Measurements from ENCODE around the gene EIF4B.
A peak's percentile ranks its signal among the peaks of the same experiment; 100 is the strongest.

Gene EIF4B

GRCh38 chr12:53048033-53048779 is 42.0 kb downstream of the EIF4B start:
- H3K23ac ChIP-seq (ENCODE audit: low read depth, low read length, poor library complexity), result peak overlapping the region; percentile 45
- peak overlapping the region; percentile 71 for H3K27ac ChIP-seq (replicated peaks; ENCODE audit: low read length)
- peak overlapping the region; percentile 92 for H2AFZ ChIP-seq (ENCODE audit: low read length)
- H2BK5ac ChIP-seq (ENCODE audit: low read length), result peak overlapping the region; percentile 2
- H2BK120ac ChIP-seq (ENCODE audit: low read depth, low read length), result no peak overlapping the region
- no CpG with 5 or more reads among the region's 10 CpGs for WGBS, 2 donors (ENCODE audit: extremely low coverage in 2 of 2, insufficient read length in 2 of 2, insufficient replicate concordance in 1 of 2)
- H3K4me3 ChIP-seq (ENCODE audit: low read length in 2 of 2), result peak overlapping the region in 1 of 2 donors; percentile 45
- H2BK15ac ChIP-seq (ENCODE audit: low read length), result peak overlapping the region; percentile 1
- H3K4me2 ChIP-seq (ENCODE audit: insufficient read depth, low read length, poor library complexity, severe bottlenecking), result peak overlapping the region; percentile 72
- H3K14ac ChIP-seq (ENCODE audit: low read length), result no peak overlapping the region
- H3K9me3 ChIP-seq (replicated peaks in 1 of 2; ENCODE audit: control insufficient read depth in 2 of 2, insufficient read depth in 1 of 2, low read depth in 1 of 2, low read length in 2 of 2), result no peaks in the 10 kb centered on the region
- H2BK12ac ChIP-seq (ENCODE audit: low read length), result no peak overlapping the region
- no peaks in the 10 kb centered on the region for H3K79me1 ChIP-seq (ENCODE audit: low read depth, low read length)
- no peak overlapping the region for H4K91ac ChIP-seq (ENCODE audit: low read depth, low read length, poor library complexity)
- DNase-seq (ENCODE audit: low spot score), result no peak
- H3K27me3 ChIP-seq (ENCODE audit: control insufficient read depth in 3 of 3, insufficient read depth in 3 of 3, low read depth in 1 of 3, low read length in 3 of 3), result no peaks in the 10 kb centered on the region
- peak overlapping the region; percentile 28 for H2AK5ac ChIP-seq (ENCODE audit: low read depth, low read length)
- H3K9ac ChIP-seq (ENCODE audit: low read depth, low read length, poor library complexity), result peak overlapping the region; percentile 78
- H3K4me1 ChIP-seq (ENCODE audit: control insufficient read depth in 2 of 2, insufficient read depth in 1 of 2, low read depth in 1 of 2, low read length in 2 of 2), result peaks cover 38 to 45% of the 10 kb centered on the region in 2 donors
- H4K8ac ChIP-seq (ENCODE audit: low read depth, low read length), result no peak overlapping the region
- peak overlapping the region; percentile 60 for H3K18ac ChIP-seq (ENCODE audit: low read length)
- peaks cover 0 to under 1% of the 10 kb centered on the region in 2 donors for H3K36me3 ChIP-seq (replicated peaks in 1 of 2; ENCODE audit: control insufficient read depth in 2 of 2, insufficient read depth in 2 of 2, low read length in 2 of 2)
- H3K4ac ChIP-seq (ENCODE audit: low read length), result no peak overlapping the region

GRCh38 chr12:53048780-53049401 is 42.6 kb downstream of the EIF4B start:
- H3K18ac ChIP-seq (ENCODE audit: low read length), result peak overlapping the region; percentile 77
- H2BK5ac ChIP-seq (ENCODE audit: low read length), result no peak overlapping the region
- H3K27ac ChIP-seq (replicated peaks; ENCODE audit: low read length), result peak overlapping the region; percentile 71
- no peak overlapping the region for H2BK12ac ChIP-seq (ENCODE audit: low read length)
- peak overlapping the region; percentile 92 for H2AFZ ChIP-seq (ENCODE audit: low read length)
- H3K23ac ChIP-seq (ENCODE audit: low read depth, low read length, poor library complexity), result peak overlapping the region; percentile 77
- no peak overlapping the region for H4K91ac ChIP-seq (ENCODE audit: low read depth, low read length, poor library complexity)
- no peak overlapping the region for H3K14ac ChIP-seq (ENCODE audit: low read length)
- H3K36me3 ChIP-seq (replicated peaks in 1 of 2; ENCODE audit: control insufficient read depth in 2 of 2, insufficient read depth in 2 of 2, low read length in 2 of 2), result no peaks in the 10 kb centered on the region
- no peak overlapping the region for H2BK120ac ChIP-seq (ENCODE audit: low read depth, low read length)
- H3K27me3 ChIP-seq (ENCODE audit: control insufficient read depth in 3 of 3, insufficient read depth in 3 of 3, low read depth in 1 of 3, low read length in 3 of 3), result no peaks in the 10 kb centered on the region
- no peak overlapping the region for H4K8ac ChIP-seq (ENCODE audit: low read depth, low read length)
- no peak overlapping the region for H3K4ac ChIP-seq (ENCODE audit: low read length)
- no CpG with 5 or more reads among the region's 6 CpGs for WGBS, 2 donors (ENCODE audit: extremely low coverage in 2 of 2, insufficient read length in 2 of 2, insufficient replicate concordance in 1 of 2)
- no peaks in the 10 kb centered on the region for H3K9me3 ChIP-seq (replicated peaks in 1 of 2; ENCODE audit: control insufficient read depth in 2 of 2, insufficient read depth in 1 of 2, low read depth in 1 of 2, low read length in 2 of 2)
- H3K4me1 ChIP-seq (ENCODE audit: control insufficient read depth in 2 of 2, insufficient read depth in 1 of 2, low read depth in 1 of 2, low read length in 2 of 2), result peaks cover 38 to 49% of the 10 kb centered on the region in 2 donors
- no peak overlapping the region for H3K4me2 ChIP-seq (ENCODE audit: insufficient read depth, low read length, poor library complexity, severe bottlenecking)
- H3K4me3 ChIP-seq (ENCODE audit: low read length in 2 of 2), result peak overlapping the region in 1 of 2 donors; percentile 47
- peak overlapping the region; percentile 89 for H2AK5ac ChIP-seq (ENCODE audit: low read depth, low read length)
- no peak for DNase-seq (ENCODE audit: low spot score)
- no peak overlapping the region for H3K9ac ChIP-seq (ENCODE audit: low read depth, low read length, poor library complexity)
- H2BK15ac ChIP-seq (ENCODE audit: low read length), result peak overlapping the region; percentile 59
- no peaks in the 10 kb centered on the region for H3K79me1 ChIP-seq (ENCODE audit: low read depth, low read length)

- Histone ChIP-seq H3K23ac (ENCODE audit: low read depth, low read length, poor library complexity) (peak within 1 kb of the TSS; percentile 77), H3K4me3 (ENCODE audit: low read length in 2 of 2) (peak within 1 kb of the TSS in 1 of 2 donors; percentile 47), H2BK15ac (ENCODE audit: low read length) (peak within 1 kb of the TSS; percentile 59), H2BK120ac (ENCODE audit: low read depth, low read length) (peak within 1 kb of the TSS; percentile 42), H3K4me2 (ENCODE audit: insufficient read depth, low read length, poor library complexity, severe bottlenecking) (no peak within 1 kb of the TSS), H3K79me1 (ENCODE audit: low read depth, low read length) (no peaks in the 10 kb centered on the region), H3K27me3 (ENCODE audit: control insufficient read depth in 3 of 3, insufficient read depth in 3 of 3, low read depth in 1 of 3, low read length in 3 of 3) (no peaks in the 10 kb centered on the region), H2AFZ (ENCODE audit: low read length) (peak within 1 kb of the TSS; percentile 92), H2BK12ac (ENCODE audit: low read length) (no peak within 1 kb of the TSS), H3K9me3 (replicated peaks in 1 of 2; ENCODE audit: control insufficient read depth in 2 of 2, insufficient read depth in 1 of 2, low read depth in 1 of 2, low read length in 2 of 2) (no peaks in the 10 kb centered on the region), H3K4ac (ENCODE audit: low read length) (no peak within 1 kb of the TSS), H3K36me3 (replicated peaks in 1 of 2; ENCODE audit: control insufficient read depth in 2 of 2, insufficient read depth in 2 of 2, low read length in 2 of 2) (no peaks in the 10 kb centered on the region), H2AK5ac (ENCODE audit: low read depth, low read length) (peak within 1 kb of the TSS; percentile 89), H4K8ac (ENCODE audit: low read depth, low read length) (no peak within 1 kb of the TSS), H2BK5ac (ENCODE audit: low read length) (no peak within 1 kb of the TSS), H3K4me1 (ENCODE audit: control insufficient read depth in 2 of 2, insufficient read depth in 1 of 2, low read depth in 1 of 2, low read length in 2 of 2) (peaks cover 38 to 45% of the 10 kb centered on the region in 2 donors), H3K14ac (ENCODE audit: low read length) (peak within 1 kb of the TSS; percentile 90), H4K91ac (ENCODE audit: low read depth, low read length, poor library complexity) (no peak within 1 kb of the TSS), H3K18ac (ENCODE audit: low read length) (peak within 1 kb of the TSS; percentile 77), H3K27ac (replicated peaks; ENCODE audit: low read length) (peak within 1 kb of the TSS; percentile 42), H3K9ac (ENCODE audit: low read depth, low read length, poor library complexity) (peak within 1 kb of the TSS; percentile 52)
- no CpG with 5 or more reads among the region's 20 CpGs for WGBS, 2 donors (ENCODE audit: extremely low coverage in 2 of 2, insufficient read length in 2 of 2, insufficient replicate concordance in 1 of 2)
- no peak for DNase-seq (ENCODE audit: low spot score)
These were observed 43.5 kb downstream of the EIF4B start, which contains the start of gene TNS2 for GRCh38 chr12:53049571-53050318. Gene TNS2, plus strand, starts transcription at chr12:53050065. Its CDS starts 121 bp downstream, at chr12:53050186.

All from neuronal stem cell (in vitro differentiated cells).